Breast epithelium (tissue), 4 donors: ENCODE results near the gene UBE2C. TPM values are rescaled to one million over a fixed set of nuclear protein-coding genes. Genes with fewer than 3 reads are reported as not detected.

Experiments
- DNase-seq, 2 donors: peaks; one replicate each; pipeline ENCODE4 v3.0.0-alpha.2; 2019; ENCODE audit warnings: low spot score in 2 of 2
- H3K27ac ChIP-seq, 2 donors: fragments of 200-600 bp; sonication (generic) in 1 of 2; one replicate each; pipeline ENCODE4 v1.5.1; 2016 to 2019; ENCODE audit warnings: mild to moderate bottlenecking in 1 of 2
- H3K27me3 ChIP-seq, 2 donors: fragments of 200-600 bp; sonication (generic) in 1 of 2; one replicate each; pipeline versions ENCODE4 v1.5.1 to v1.6.0; 2017 to 2019; ENCODE audit warnings: control low read depth in 1 of 2, mild to moderate bottlenecking in 1 of 2
- H3K36me3 ChIP-seq: fragments of 200-600 bp; one replicate; pipeline ENCODE4 v1.5.1; 2019
- H3K4me1 ChIP-seq, 2 donors: fragments of 200-600 bp; sonication (generic); one replicate each; pipeline ENCODE4 v1.5.1; 2016 to 2019; ENCODE audit warnings: control low read depth in 1 of 2
- H3K4me3 ChIP-seq, 3 donors: fragments of 200-600 bp; sonication (generic); 1 replicate in 2 of 3; 2 replicates in 1 of 3; pipeline ENCODE4 v1.5.1; 2016 to 2019; ENCODE audit warnings: mild to moderate bottlenecking in 3 of 3, moderate library complexity in 2 of 3
- H3K9me3 ChIP-seq, 2 donors: fragments of 200-600 bp; sonication (generic) in 1 of 2; one replicate each; pipeline ENCODE4 v1.5.1; 2016 to 2019; ENCODE audit warnings: control low read depth in 1 of 2
- POLR2A ChIP-seq: fragments of 450-650 bp; IDR thresholded peaks from one replicate; pipeline ENCODE4 v1.6.1; 2016; ENCODE audit warnings: antibody characterized with exemption, mild to moderate bottlenecking, moderate library complexity
- POLR2AphosphoS5 ChIP-seq, 3 donors: sonication (generic); formaldehyde crosslinking; IDR thresholded peaks; one replicate each; pipeline ENCODE4 v1.6.1; 2017; ENCODE audit warnings: antibody characterized with exemption in 3 of 3
- intact Hi-C: fragments of 100-400 bp; cut with DNase I; formaldehyde crosslinking; loops from one replicate; pipeline ENCODE4 v1.15.1; 2023; ENCODE audit warnings: low total_unique reads
- total RNA-seq, 3 donors: library from RNA; depleted of rRNA; stranded (reverse); fragments of >200 nt; gene quantifications; one replicate each; pipeline ENCODE4 v1.1.0, GENCODE V29; 2016
- TF ChIP-seq, protein P1 (sequence below), 3 donors: fragments of 450-650 bp; IDR thresholded peaks; one replicate each; pipeline ENCODE4 v1.5.1; 2016 to 2017; ENCODE audit warnings: antibody characterized with exemption in 3 of 3, mild to moderate bottlenecking in 3 of 3, moderate library complexity in 3 of 3

Gene UBE2C
- total RNA-seq, 3 donors from 2014 or later, result 0.98 to 5.9 (median 1.2) TPM

DNA sequence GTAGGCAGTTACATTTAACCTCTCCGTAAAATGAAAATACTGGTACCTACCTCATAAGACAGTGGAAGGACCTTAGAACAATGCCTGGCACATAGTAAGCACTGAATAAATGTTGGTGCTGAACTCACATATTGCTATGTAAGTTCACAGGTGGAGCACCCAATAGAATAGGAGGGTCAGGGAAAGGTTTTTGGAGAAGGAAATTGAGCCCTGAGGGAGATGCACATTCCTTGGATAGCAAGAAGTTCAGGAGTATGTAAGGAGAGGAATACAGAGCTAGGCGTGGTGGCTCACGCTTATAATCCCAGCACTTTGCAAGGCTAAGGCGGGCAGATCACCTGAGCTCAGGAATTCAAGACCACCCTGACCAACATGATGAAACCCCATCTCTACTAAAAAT, 7.0 kb downstream of the UBE2C start:
- Histone ChIP-seq H3K4me1 (peaks cover 0 to 4% of the 10 kb centered on the region in 2 donors), H3K4me3 (no peak overlapping the region), H3K9me3 (no peaks in the 10 kb centered on the region), H3K27me3 (peaks cover 0 to 20% of the 10 kb centered on the region in 2 donors), H3K36me3 (no peaks in the 10 kb centered on the region), H3K27ac (no peak overlapping the region)
- intact Hi-C loops, result no loop called here
- TF ChIP-seq POLR2A (no peak), POLR2AphosphoS5 (IDR thresholded peaks at IDR 0.05) (no peak)
- TF ChIP-seq, protein P1, sequence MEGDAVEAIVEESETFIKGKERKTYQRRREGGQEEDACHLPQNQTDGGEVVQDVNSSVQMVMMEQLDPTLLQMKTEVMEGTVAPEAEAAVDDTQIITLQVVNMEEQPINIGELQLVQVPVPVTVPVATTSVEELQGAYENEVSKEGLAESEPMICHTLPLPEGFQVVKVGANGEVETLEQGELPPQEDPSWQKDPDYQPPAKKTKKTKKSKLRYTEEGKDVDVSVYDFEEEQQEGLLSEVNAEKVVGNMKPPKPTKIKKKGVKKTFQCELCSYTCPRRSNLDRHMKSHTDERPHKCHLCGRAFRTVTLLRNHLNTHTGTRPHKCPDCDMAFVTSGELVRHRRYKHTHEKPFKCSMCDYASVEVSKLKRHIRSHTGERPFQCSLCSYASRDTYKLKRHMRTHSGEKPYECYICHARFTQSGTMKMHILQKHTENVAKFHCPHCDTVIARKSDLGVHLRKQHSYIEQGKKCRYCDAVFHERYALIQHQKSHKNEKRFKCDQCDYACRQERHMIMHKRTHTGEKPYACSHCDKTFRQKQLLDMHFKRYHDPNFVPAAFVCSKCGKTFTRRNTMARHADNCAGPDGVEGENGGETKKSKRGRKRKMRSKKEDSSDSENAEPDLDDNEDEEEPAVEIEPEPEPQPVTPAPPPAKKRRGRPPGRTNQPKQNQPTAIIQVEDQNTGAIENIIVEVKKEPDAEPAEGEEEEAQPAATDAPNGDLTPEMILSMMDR (IDR thresholded peaks at IDR 0.05), result no peak
- DNase-seq, result no peak

DNA sequence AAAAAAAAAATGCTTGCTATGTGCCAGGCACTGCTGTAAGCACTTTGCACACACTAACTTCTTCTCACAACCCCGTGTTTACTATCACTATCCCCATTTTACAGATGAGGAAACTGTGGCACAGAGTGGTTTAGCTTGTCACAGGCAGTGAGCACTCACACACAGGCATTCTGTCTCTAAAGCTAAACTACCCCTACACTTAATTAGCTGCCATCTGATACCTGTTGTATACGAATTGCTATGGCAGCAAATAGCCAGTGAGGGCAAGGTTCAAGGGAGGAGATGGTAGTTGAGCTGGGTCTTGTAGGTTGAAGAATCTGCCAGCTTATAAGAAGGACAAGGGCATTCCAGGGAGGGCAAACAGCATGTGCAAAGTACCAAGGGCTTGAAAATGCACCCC, 9.5 kb downstream of the UBE2C start:
- H3K4me1 ChIP-seq, result peaks cover 0 to 4% of the 10 kb centered on the region in 2 donors
- TF ChIP-seq, protein P1 (IDR thresholded peaks at IDR 0.05), result no peak
- TF ChIP-seq POLR2AphosphoS5 (IDR thresholded peaks at IDR 0.05) (no peak), POLR2A (no peak)
- peaks cover 0 to 20% of the 10 kb centered on the region in 2 donors for H3K27me3 ChIP-seq

DNA sequence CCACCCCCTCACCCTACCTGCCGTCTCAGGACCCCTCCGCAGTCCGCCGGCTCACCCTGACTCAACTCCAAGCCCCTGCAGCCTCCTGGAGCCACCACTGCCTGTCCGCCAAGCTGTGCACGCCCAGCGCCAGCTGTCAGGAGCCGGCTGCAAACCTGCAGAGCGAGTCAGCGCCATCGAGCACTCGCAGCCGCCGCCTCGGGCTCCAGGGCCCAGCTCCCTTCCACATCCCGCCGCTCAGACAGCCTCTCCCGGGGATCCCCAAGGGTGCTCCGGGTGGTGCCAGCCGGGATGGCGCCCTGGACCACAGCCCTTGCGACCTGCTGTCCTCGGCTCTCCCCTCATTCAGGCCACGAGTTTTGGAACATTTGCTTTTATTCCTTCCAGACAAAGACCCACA, 10.4 kb downstream of the UBE2C start:
- peaks cover 0 to 4% of the 10 kb centered on the region in 2 donors for H3K4me1 ChIP-seq
- no peaks in the 10 kb centered on the region for H3K36me3 ChIP-seq
- peak in 1 of 2 donors; percentile 69 for DNase-seq
- peak overlapping the region in 1 of 3 donors; percentile 47 for H3K4me3 ChIP-seq
- TF ChIP-seq POLR2AphosphoS5 (IDR thresholded peaks at IDR 0.05), result no peak
- TF ChIP-seq POLR2A, result no peak
- H3K27ac ChIP-seq, result no peak overlapping the region
- no peaks in the 10 kb centered on the region for H3K9me3 ChIP-seq
- H3K27me3 ChIP-seq, result peaks cover 0 to 20% of the 10 kb centered on the region in 2 donors
- intact Hi-C loops, result no loop called here

More for the DNA sequence above, 9.5 kb downstream of the UBE2C start:
- H3K36me3 ChIP-seq, result no peaks in the 10 kb centered on the region
- H3K4me3 ChIP-seq, result no peak overlapping the region
- intact Hi-C loops, result no loop called here
- H3K9me3 ChIP-seq, result no peaks in the 10 kb centered on the region
- no peak overlapping the region for H3K27ac ChIP-seq
- DNase-seq, result no peak

DNA sequence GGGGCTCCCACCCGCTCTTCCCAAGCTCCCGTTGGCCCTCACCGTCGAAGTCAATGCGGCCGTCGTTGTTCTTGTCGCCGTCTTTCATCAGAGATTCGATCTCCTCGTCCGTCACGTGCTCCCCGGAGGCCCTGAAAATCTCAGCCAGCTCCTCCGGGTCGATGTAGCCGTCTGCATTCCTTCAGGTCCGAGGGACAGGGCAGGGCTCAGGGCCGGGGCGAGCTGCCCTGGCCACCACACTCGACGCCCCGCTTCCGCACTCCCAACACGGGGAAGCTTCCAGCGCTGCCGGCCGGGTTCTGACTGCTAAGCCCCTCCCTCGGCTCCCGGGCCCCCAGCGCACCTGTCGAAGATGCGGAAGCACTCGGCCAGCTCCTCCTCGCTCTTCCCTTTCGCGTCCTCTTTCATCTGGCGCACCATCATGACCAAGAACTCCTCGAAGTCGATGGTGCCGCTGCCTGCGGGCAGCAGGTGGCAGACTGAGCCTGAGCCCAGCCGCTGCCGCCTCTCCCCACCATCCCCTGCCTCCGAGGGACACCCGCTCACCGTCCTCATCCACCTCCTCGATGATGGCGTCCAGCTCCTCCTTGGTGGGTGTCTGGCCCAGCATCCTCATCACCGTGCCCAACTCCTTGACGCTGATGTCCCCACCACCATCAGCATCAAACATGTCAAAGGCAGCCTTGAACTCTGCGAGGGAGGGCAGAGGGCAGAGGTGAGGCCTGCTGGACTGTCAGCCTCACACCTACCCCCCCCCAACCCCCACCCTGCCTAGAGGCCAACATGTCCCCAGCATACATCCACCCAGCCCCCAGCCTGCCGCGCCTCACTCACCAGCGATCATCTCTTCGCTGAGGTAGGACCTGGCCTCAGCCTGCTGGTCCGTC, 11.7 kb downstream of the UBE2C start:
- intact Hi-C loops, result no loop called here
- DNase-seq, result no peak
- no peak overlapping the region for H3K27ac ChIP-seq
- H3K9me3 ChIP-seq, result no peaks in the 10 kb centered on the region
- H3K4me1 ChIP-seq, result peaks cover 0 to 4% of the 10 kb centered on the region in 2 donors
- peak overlapping the region in 2 of 3 donors; percentile 29 to 61 for H3K4me3 ChIP-seq
- no peaks in the 10 kb centered on the region for H3K36me3 ChIP-seq
- TF ChIP-seq, protein P1 (IDR thresholded peaks at IDR 0.05), result no peak
- TF ChIP-seq POLR2A (no peak), POLR2AphosphoS5 (IDR thresholded peaks at IDR 0.05) (no peak)
- H3K27me3 ChIP-seq, result peaks cover 0 to 20% of the 10 kb centered on the region in 2 donors

DNA sequence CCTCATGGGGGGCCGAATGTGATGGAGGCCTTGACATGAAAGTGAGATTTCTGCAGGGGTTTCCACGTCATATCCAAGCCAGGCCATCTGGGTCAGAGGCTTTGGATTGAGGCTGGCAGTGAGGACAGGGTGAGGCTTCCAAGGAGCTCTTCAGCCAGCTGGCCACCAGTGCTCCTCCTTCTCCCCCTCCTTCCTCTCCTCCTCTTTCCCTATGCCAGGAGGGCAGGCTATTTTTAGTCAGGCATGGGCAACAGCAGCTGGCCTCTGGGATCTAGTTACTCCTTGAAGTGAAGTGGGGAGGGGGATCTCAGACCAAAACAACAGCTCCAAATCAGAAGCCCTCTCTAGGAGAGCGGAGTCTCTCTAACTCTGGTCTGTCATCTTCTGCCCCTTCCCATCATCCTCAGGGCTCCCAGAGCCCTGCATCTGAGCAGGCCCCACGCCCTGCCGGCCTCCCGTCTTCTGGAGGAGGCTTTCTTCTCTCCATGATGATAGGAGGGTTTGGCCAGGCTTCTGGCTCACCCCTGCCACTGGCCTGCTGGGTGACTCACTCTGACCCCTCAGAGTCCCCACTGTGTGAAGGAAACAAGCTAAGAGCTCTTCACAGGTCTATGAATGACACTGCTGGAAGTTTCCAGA, 14.1 kb downstream of the UBE2C start:
- TF ChIP-seq POLR2AphosphoS5 (IDR thresholded peaks at IDR 0.05) (no peak), POLR2A (no peak)
- TF ChIP-seq, protein P1 (IDR thresholded peaks at IDR 0.05), result no peak
- H3K4me1 ChIP-seq, result peaks cover 0 to 4% of the 10 kb centered on the region in 2 donors
- no peak for DNase-seq
- H3K27me3 ChIP-seq, result peaks cover 0 to 20% of the 10 kb centered on the region in 2 donors
- intact Hi-C loops, result no loop called here
- H3K36me3 ChIP-seq, result no peaks in the 10 kb centered on the region
- no peaks in the 10 kb centered on the region for H3K9me3 ChIP-seq
- no peak overlapping the region for H3K4me3 ChIP-seq
- H3K27ac ChIP-seq, result peak overlapping the region in 1 of 2 donors; percentile 63
